ENCODE data around the gene OLFM4. TPM values are rescaled to one million over a fixed set of nuclear protein-coding genes. Genes with fewer than 3 reads are reported as not detected.

The OLFM4 gene
- total and polyA plus RNA-seq, 2 experiments from 2014 or later, result not detected

GRCh38 chr13:53092931-53093330 is 64.3 kb downstream of the OLFM4 start (continued):
- TF ChIP-seq ZNF462 (CRISPR knock-in tag; IDR thresholded peaks at IDR 0.05) (no peak), JUNB (IDR thresholded peaks at IDR 0.05; ENCODE audit: unreplicated experiment) (no peak), CTCF (conservative IDR thresholded peaks at IDR 0.05; ENCODE audit: low read depth in 2 of 2) (no peak), EZH2phosphoT487 (IDR thresholded peaks at IDR 0.05; ENCODE audit: unreplicated experiment) (no peak), NANOG (IDR thresholded peaks at IDR 0.05; ENCODE audit: borderline replicate concordance) (no peak), ETS1 (IDR thresholded peaks at IDR 0.05) (no peak), POLR2AphosphoS5 (IDR thresholded peaks at IDR 0.05; ENCODE audit: low read depth) (no peak), EZH2 (IDR thresholded peaks at IDR 0.05; ENCODE audit: low read depth, unreplicated experiment) (no peak)
